ENCODE measurements around the gene FAM72A. TPM values are rescaled to one million over a fixed set of nuclear protein-coding genes. Genes with fewer than 3 reads are reported as not detected.
A peak's percentile ranks its signal among the peaks of the same experiment; 100 is the strongest.
"Not testable (repeated sequence)": the region's sequence is repeated elsewhere in the genome, so short reads cannot be mapped to it uniquely, and the experiment has no call there.

FAM72A gene
- polyA plus RNA-seq, 5 donors: 4.7 to 7.5 (median 5.7) TPM

DNA sequence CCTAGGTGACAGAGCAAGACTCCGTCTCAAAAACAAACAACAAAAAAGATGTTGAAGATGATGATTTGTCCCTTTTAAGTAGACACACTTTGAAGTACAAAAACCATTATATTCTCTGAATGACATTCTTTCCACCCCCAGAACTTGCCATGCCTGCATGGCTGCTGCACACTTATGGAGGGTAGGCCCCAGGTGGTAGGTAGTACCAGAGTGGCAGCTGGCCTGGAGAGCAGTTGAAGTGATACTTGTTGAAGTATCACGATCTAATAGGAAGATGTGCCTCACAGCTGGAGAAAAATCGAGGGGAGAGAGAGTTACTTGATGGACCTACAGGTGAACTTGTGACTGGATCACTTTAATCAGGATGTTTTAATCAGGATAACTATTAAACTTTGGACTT is 15.6 kb upstream of the FAM72A start:
- not testable (repeated sequence) for DNase-seq

- not testable (repeated sequence) for DNase-seq
Measured at GRCh38 chr1:206215600-206216392, 13.2 kb upstream of the FAM72A start.

DNA sequence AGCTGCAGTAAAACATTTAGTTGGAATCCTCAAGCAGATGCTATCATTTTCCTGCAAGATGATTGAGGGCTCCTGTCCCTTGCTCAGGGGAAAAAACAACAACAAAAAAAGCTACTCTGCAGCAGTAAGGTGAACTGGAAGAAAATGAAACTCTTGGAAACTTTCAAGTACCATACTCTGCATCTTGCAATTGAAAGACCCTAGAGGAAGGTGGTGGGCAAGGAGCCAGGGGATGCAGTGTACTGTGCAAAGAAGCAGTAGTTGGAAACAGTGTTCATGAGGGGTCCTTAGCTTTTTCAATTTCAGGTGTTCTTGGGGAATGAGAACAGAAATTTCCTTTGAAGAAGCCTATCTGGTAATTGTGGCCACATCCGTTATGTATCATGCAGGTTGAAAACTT is 8.2 kb upstream of the FAM72A start:
- peak in 1 of 2 donors; percentile 5 for DNase-seq

DNA sequence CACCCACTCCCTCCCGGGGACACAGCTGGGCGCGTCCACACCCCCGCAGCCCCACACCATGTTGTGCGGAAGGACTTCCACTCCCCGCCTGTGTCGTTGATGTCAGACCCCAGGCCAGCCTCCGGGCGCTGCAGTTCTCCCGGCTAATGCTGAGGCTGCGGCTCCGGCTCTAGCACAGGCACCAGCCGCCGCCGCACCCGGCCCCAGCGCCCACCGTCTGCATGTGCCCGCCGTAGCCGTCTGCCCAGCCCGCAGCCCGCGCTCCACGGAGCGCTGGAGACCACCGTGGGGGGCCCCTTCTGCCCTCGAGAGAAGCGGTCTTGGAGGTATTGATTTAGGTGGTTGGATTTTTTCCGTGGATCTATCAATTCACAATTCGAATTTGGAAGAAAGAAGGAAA is 2.9 kb upstream of the FAM72A start:
- not testable (repeated sequence) for DNase-seq

- peak in 1 of 2 donors; percentile 25 for DNase-seq
Measured at GRCh38 chr1:206204871-206205270, 2.2 kb upstream of the FAM72A start.

DNA sequence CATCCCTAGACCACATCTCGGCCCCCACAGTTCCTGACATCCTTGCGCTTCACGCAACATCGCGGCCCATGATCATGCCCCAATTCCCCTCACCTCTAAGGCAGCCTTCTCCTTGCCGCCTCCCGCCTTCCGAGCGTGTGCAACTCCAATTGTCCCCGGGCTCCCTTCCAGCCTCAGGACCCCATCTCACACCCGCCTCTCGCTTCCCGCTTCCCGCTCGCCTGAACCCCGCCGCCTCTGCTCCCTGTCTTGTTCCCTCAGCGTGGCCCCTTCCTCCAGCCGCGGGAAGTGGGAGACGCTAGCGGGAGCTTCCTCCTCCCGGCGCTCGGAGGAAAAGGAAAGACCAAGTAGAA is 1.5 kb upstream of the FAM72A start:
- not testable (repeated sequence) for DNase-seq

DNA sequence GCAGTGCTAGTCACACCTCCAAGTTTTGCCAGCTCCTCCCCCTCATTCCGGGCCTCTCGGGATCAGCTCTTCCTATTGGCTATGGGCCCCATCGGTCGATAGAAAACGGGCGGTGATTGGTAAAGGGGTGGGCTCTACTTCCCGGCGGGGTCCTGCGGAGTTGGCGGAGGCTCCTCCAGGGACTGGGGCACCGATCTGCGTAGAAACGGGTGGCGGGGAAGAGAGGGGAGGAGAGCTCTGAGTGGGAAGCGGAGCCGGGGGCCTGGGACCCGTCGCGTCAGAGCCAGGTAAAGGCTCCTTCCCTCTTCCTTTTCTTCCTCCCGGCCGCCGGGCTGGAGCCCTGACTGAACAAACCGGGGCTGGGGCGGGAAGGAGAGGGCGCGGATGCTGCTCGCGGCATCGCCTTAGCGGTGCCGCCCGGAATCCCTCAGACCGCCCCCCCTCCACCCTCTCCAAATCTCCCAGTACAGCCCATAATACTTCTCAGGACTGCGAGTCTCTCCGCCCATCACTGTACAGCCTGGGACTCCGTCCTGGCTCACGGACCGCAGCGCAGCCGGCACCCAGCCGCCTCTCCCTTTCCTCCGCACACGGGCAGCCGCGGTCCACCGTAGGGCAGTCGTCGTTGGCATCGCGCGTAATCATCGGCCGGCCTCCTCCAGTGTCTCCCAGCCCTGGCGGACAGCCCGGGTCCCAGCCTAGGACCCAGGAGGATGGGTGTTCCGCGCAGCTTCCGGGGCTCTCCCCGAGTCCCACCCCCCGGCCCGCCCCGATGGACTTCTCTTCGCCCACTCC is 922 bp upstream of the FAM72A start, which contains the start of gene SRGAP2:
Gene SRGAP2, plus strand, starts transcription at position 178 of the 795 bp plus-strand sequence. CDS start 2,430 bp downstream, outside the sequence.
- DNase-seq: peak; percentile 61 to 66

GRCh38 chr1:206196748-206197424 is 5.8 kb downstream of the FAM72A start:
- DNase-seq: not testable (repeated sequence)

DNA sequence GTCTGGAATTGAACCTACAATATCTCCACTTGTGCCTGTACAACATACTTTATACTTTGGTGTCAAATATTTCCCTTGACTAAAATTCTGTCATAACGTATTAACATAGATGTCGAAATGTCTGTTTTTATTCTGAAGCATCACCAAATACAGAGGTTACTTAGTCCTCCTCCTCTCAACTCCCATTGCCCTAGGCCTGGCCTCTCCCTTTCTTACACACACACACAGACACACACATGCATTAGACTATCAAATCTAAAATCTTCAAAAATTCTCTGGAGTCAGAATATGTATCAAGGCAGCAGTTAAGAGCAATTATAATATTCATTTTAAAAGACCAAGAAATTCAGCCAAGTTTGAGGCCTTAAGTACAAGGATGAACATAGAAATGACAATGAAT is 7.5 kb downstream of the FAM72A start:
- DNase-seq: not testable (repeated sequence)

GRCh38 chr1:206186826-206187225 is 15.8 kb downstream of the FAM72A start:
- DNase-seq: not testable (repeated sequence)

DNA sequence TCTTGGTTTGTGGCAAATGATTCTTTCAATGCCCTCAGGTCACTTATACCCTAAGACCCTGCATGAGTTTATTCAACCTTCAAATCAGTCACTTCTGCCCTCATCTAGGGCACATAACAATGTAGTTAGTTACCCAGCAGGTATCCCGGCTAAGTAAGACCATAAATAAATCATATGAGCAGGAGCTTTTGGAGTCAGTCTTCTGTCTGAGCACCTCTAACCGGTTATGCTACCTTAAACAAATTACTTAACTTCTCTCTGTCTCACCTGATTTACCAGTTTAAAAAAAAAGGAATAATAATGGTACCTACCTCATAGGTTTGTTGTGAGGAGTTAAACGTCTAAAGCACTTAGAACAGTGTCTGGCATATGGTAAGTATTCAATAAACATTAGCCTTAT is 16.9 kb downstream of the FAM72A start:
- not testable (repeated sequence) for DNase-seq

GRCh38 chr1:206183788-206184187 is 18.9 kb downstream of the FAM72A start:
- not testable (repeated sequence) for DNase-seq

- not testable (repeated sequence) for DNase-seq
Measured at GRCh38 chr1:206182368-206183317, 20.0 kb downstream of the FAM72A start.

- not testable (repeated sequence) for DNase-seq
Measured at GRCh38 chr1:206179666-206180065, 23.0 kb downstream of the FAM72A start.

- not testable (repeated sequence) for DNase-seq
Measured at GRCh38 chr1:206178061-206178989, 24.3 kb downstream of the FAM72A start.

- DNase-seq: not testable (repeated sequence)
Measured at GRCh38 chr1:206176114-206176502, 26.5 kb downstream of the FAM72A start.

- not testable (repeated sequence) for DNase-seq
Measured at GRCh38 chr1:206175459-206176113, 27.1 kb downstream of the FAM72A start.

- DNase-seq: not testable (repeated sequence)
Measured at GRCh38 chr1:206174182-206174868, 28.3 kb downstream of the FAM72A start.
